Lung (tissue), 12 donors: ENCODE measurements around the gene PLA2G7. TPM values are rescaled to one million over a fixed set of nuclear protein-coding genes. Genes with fewer than 3 reads are reported as not detected.

Experiments used
- ATAC-seq: fragments of 200-7000 bp; cut with Tn5 transposase; one replicate; pipeline ENCODE4 v1.9.1; 2020; ENCODE audit warnings: moderate number of reproducible peaks; ENCODE audit not compliant: insufficient read depth, low FRiP score
- DNase-seq, 3 donors: peaks; one replicate each; pipeline ENCODE4 v3.0.0-alpha.2; 2013 to 2017
- H3K27ac ChIP-seq, 2 donors: one replicate each; pipeline ENCODE4 v1.5.1; 2013; ENCODE audit warnings: mild to moderate bottlenecking in 2 of 2, moderate library complexity in 2 of 2, control low read depth in 1 of 2, inconsistent platforms in 1 of 2, low read depth in 1 of 2, low read length in 1 of 2
- H3K27me3 ChIP-seq, 3 donors: one replicate each; pipeline ENCODE4 v1.5.1; 2013; ENCODE audit warnings: low read length in 2 of 3; ENCODE audit not compliant: control insufficient read depth in 3 of 3, insufficient read depth in 3 of 3
- H3K36me3 ChIP-seq, 4 donors: one replicate each; pipeline ENCODE4 v1.5.1; 2013; ENCODE audit warnings: low read length in 4 of 4, mild to moderate bottlenecking in 1 of 4, moderate library complexity in 1 of 4; ENCODE audit not compliant: control insufficient read depth in 4 of 4, insufficient read depth in 4 of 4
- H3K4me1 ChIP-seq, 5 donors: one replicate each; pipeline ENCODE4 v1.5.1; 2013; ENCODE audit warnings: low read length in 5 of 5, mild to moderate bottlenecking in 2 of 5, moderate library complexity in 1 of 5; ENCODE audit not compliant: control insufficient read depth in 5 of 5, insufficient read depth in 5 of 5
- H3K4me3 ChIP-seq: one replicate; pipeline ENCODE4 v1.5.1; 2013; ENCODE audit warnings: mild to moderate bottlenecking, control low read depth, moderate library complexity
- H3K9ac ChIP-seq, 2 donors: one replicate each; pipeline ENCODE4 v1.5.1; 2013; ENCODE audit warnings: low read length in 2 of 2, control low read depth in 1 of 2; ENCODE audit not compliant: insufficient read depth in 1 of 2
- H3K9me3 ChIP-seq, 4 donors: one replicate each; pipeline ENCODE4 v1.5.1; 2013; ENCODE audit warnings: low read length in 3 of 4, mild to moderate bottlenecking in 1 of 4, moderate library complexity in 1 of 4; ENCODE audit not compliant: control insufficient read depth in 4 of 4, insufficient read depth in 3 of 4
- CTCF ChIP-seq: IDR thresholded peaks from 2 replicates; pipeline ENCODE4 v1.5.1; 2012; ENCODE audit warnings: mild to moderate bottlenecking; ENCODE audit errors: control extremely low read depth, extremely low read depth
- WGBS, 2 donors: extraction: QIAGEN DNeasy Blood & Tissue Kit; methylation state at CpG; one replicate each; pipeline ENCODE4 v1.1.7; 2013; 5-methylcytosine and 5-hydroxymethylcytosine counted together
- polyA plus RNA-seq, 2 donors: library from polyadenylated mRNA; stranded (reverse); fragments of 200-250 nt; gene quantifications; one replicate each; pipeline ENCODE4 v1.2.1, GENCODE V29; 2013
- total RNA-seq, 2 donors: library from RNA; depleted of rRNA in 1 of 2; stranded (reverse); fragments of >200 nt in 1 of 2; gene quantifications; one replicate each; pipeline ENCODE4 v1.2.1, GENCODE V29; 2014 to 2021
- donor health status: control.
- donor health status: control.
- donor health status: Bipolar disorder and iron deficiency.
- donor health status: healthy.
- donor health status: DM: yes; HTN: yes; CAD: no.

The PLA2G7 gene
- total and polyA plus RNA-seq, 4 donors = 6.7 to 23.4 (median 11.4) TPM

GRCh38 chr6:46763466-46763865 is 28.3 kb upstream of the PLA2G7 start:
- no peaks in the 10 kb centered on the region for H3K9me3 ChIP-seq
- no peak for TF ChIP-seq CTCF
- no peaks in the 10 kb centered on the region for H3K27me3 ChIP-seq
- ATAC-seq (no peak), DNase-seq (no peak)
- WGBS, 2 donors = 79 to 82% methylated on average over 2 of the region's 2 CpGs
- H3K27ac ChIP-seq = no peak overlapping the region
- H3K9ac ChIP-seq = no peak overlapping the region
- H3K4me3 ChIP-seq = no peak overlapping the region
- no peaks in the 10 kb centered on the region for H3K36me3 ChIP-seq
- no peaks in the 10 kb centered on the region for H3K4me1 ChIP-seq

GRCh38 chr6:46760925-46761324 is 25.8 kb upstream of the PLA2G7 start:
- Histone ChIP-seq H3K9ac (no peak overlapping the region), H3K36me3 (no peaks in the 10 kb centered on the region), H3K27ac (no peak overlapping the region), H3K4me3 (no peak overlapping the region), H3K4me1 (peaks cover 0 to 2% (median 0%) of the 10 kb centered on the region in 5 donors), H3K9me3 (no peaks in the 10 kb centered on the region), H3K27me3 (no peaks in the 10 kb centered on the region)
- WGBS, 2 donors = 72 to 75% methylated on average over 3 of the region's 3 CpGs
- TF ChIP-seq CTCF = no peak
- ATAC-seq (no peak), DNase-seq (no peak)

- Histone ChIP-seq H3K36me3 (no peaks in the 10 kb centered on the region), H3K4me3 (no peak overlapping the region), H3K9me3 (no peaks in the 10 kb centered on the region), H3K4me1 (peaks cover 0 to 2% (median 0%) of the 10 kb centered on the region in 5 donors), H3K9ac (no peak overlapping the region), H3K27me3 (no peaks in the 10 kb centered on the region), H3K27ac (no peak overlapping the region)
- TF ChIP-seq CTCF = no peak
- no peak for ATAC-seq
- no peak for DNase-seq
- WGBS, 2 donors = 94 to 96% methylated on average over 4 of the region's 4 CpGs
Measured at GRCh38 chr6:46758960-46759753, 24.0 kb upstream of the PLA2G7 start.
